Measurements from ENCODE around the gene MLNR. TPM values are rescaled to one million over a fixed set of nuclear protein-coding genes. Genes with fewer than 3 reads are reported as not detected.

MLNR gene
- total RNA-seq, 1 donor from 2014 or later = not detected

DNA sequence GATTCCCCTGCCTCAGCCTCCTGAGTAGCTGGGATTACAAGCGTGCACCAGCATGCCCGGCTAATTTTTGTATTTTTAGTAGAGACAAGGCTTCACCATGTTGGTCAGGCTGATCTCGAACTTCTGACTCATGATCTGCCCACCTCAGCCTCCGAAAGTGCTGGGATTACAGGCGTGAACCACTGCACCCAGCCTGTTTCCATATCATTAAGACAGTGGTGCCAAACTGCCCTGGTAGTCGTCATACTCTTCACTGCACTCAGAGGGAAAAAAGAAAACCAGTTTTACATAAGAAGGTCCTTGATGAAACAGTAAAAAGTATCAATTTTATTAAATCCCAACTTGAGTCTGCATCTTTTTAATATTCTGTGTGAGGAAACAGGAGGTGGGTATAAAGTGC lies 42.5 kb downstream of the MLNR start:
- Mint-ChIP-seq H3K4me3 (no peak overlapping the region), H3K36me3 (ENCODE audit: low read depth) (peaks cover 21% of the 10 kb centered on the region), H3K4me1 (ENCODE audit: low read depth) (peaks cover 10% of the 10 kb centered on the region), H3K27ac (no peak overlapping the region), H3K27me3 (ENCODE audit: insufficient read depth) (no peaks in the 10 kb centered on the region), H3K9me3 (no peaks in the 10 kb centered on the region)
- no peak for DNase-seq (ENCODE audit: low spot score)
- intact Hi-C loops (cut with micrococcal nuclease) = no loop called here

DNA sequence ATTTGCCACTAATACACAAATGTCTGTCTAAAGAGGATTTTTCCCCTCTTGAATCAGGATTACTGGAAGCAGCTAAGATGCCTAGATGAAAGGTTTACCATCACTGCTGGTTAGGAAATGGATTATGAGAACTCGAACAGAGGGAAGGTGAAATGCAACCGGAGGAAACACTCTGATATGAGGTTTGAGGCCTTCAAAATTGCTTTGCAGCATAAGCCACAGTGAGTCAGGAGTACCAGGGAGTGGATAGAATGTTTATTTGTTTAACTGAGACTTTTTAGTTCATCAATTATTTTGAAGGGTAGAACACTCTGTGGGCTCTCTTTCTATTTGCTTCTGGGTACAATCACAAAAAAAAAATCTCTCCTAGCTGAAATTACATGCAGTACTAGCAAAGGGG lies 45.7 kb downstream of the MLNR start:
- Mint-ChIP-seq H3K27ac (no peak overlapping the region), H3K27me3 (ENCODE audit: insufficient read depth) (no peaks in the 10 kb centered on the region), H3K4me1 (ENCODE audit: low read depth) (no peaks in the 10 kb centered on the region), H3K9me3 (no peaks in the 10 kb centered on the region), H3K4me3 (no peak overlapping the region), H3K36me3 (ENCODE audit: low read depth) (peaks cover 21% of the 10 kb centered on the region)
- intact Hi-C loops (cut with micrococcal nuclease) = no loop called here
- no peak for DNase-seq (ENCODE audit: low spot score)

DNA sequence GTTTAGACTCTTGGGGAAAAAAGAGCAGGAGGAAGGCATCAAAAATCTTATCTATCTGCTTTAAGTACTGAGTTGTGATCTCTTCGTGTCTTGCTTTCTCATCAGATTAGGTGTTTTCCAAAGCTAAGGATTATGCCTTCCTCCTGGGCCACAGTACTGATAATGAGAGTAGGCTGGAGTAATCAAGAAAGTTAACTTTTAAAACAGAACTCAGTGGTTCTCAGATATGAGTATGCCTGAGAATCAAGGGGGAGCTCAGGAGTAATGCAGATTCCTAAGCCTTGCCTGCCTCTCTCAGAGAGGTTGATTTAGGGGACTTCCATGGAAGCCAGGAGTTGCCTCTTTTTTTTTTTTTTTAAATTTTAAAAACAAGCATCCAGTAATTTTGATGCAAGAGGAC lies 51.1 kb downstream of the MLNR start:
- no peak for DNase-seq (ENCODE audit: low spot score)
- Mint-ChIP-seq H3K4me1 (ENCODE audit: low read depth) (no peaks in the 10 kb centered on the region), H3K4me3 (no peak overlapping the region), H3K9me3 (no peaks in the 10 kb centered on the region), H3K27me3 (ENCODE audit: insufficient read depth) (no peaks in the 10 kb centered on the region), H3K27ac (no peak overlapping the region), H3K36me3 (ENCODE audit: low read depth) (peaks cover 9% of the 10 kb centered on the region)
- intact Hi-C loops (cut with micrococcal nuclease) = loop anchor here (10.0 kb wide), 1 partner anchor 496 kb away; no protein-coding TSS in a partner anchor

Other genes starting within 250 kb of the MLNR start
- gene FNDC3A, start 244.4 kb upstream of the MLNR start, total RNA-seq = 26.9 and 27.0 TPM in 2 replicates
- gene CDADC1, start 27.6 kb downstream of the MLNR start, total RNA-seq = 8.1 and 9.5 TPM in 2 replicates
- gene CAB39L, start 223.7 kb downstream of the MLNR start, total RNA-seq = 7.0 and 7.1 TPM in 2 replicates
- 13.0 and 14.6 TPM in 2 replicates for gene SETDB2, start 223.9 kb downstream of the MLNR start, total RNA-seq